ENCODE results near the gene NSMF.

NSMF gene

DNA sequence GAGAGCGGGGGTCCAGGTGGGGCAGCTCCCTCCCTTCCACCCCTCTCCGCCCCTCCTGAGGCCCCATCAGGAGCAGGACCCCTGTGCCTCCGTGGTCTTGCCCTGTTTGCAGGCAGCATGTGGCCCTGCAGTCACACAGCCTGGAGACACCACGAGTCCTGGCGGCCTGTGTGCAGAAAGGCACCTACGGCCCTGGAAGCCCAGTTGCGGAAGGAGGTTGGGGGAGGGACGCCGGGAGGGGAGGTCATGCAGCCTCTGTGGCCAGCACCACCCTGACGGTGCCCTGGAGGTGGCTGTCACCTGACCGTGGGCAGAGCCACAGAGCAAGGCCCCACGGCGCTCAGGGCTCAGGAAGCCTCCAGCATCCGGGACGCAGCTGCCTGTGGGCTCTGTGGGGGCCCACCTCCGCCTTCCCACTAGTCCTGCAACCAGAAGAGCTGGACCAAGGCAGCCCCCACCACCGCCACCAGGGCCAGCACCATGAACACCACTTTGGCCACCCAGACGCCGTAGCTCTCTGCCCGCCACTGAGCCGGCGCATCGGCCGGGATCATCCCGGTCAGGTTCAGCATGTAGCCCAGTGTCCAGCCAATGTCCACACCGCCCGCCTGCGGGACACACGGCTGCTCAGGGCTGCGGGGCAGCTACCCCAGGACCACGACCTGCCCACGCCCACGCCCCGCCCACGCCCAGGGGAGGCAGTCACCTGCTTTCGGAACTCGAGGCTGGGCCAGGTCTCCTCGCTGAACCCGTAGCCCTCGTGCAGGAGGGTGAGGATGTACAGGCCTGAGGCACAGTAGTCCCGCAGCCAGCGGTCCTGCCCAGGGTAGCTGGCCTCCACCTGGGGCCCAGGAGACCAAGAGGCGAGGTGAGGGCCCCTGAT, 24.4 kb downstream of the NSMF start:
- DNase-seq, result no peak

DNA sequence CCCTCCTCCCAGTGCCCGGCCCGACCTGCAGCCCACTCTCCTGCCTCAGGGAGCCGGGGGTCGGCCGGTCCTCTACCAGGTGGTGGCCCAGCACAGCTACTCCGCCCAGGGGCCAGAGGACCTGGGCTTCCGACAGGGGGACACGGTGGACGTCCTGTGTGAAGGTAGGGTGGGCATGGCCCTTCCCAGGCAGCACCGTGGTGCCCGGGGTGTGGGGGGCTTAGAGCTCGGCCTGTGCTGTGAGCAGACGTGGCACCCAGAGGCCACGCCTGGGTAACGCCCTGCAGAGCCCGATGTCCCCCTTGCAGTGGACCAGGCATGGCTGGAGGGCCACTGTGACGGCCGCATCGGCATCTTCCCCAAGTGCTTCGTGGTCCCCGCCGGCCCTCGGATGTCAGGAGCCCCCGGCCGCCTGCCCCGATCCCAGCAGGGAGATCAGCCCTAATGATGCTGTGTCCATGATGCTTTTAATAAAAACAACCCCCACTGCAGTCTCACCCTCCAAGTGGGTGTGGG, 25.2 kb downstream of the NSMF start:
- no peak for DNase-seq

DNA sequence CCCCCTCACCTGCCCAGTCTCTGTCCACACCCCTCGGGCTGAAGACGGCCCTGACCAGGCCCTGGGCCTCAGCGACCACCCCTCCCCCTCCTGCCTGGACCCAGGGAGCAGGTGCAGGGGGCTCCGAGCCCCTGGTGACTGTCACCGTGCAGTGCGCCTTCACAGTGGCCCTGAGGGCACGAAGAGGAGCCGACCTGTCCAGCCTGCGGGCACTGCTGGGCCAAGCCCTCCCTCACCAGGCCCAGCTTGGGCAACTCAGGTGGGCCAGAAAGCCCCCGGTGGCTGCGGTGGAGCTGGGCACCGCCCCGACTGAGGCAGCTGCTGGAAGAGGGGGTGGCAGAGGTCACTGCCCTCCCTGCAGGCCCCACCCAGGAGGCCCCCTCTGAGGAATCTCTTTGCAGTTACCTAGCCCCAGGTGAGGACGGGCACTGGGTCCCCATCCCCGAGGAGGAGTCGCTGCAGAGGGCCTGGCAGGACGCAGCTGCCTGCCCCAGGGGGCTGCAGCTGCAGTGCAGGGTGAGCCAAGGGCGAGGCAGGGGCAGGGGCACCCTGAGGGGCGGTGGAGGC, 25.7 kb downstream of the NSMF start:
- DNase-seq, result no peak

DNA sequence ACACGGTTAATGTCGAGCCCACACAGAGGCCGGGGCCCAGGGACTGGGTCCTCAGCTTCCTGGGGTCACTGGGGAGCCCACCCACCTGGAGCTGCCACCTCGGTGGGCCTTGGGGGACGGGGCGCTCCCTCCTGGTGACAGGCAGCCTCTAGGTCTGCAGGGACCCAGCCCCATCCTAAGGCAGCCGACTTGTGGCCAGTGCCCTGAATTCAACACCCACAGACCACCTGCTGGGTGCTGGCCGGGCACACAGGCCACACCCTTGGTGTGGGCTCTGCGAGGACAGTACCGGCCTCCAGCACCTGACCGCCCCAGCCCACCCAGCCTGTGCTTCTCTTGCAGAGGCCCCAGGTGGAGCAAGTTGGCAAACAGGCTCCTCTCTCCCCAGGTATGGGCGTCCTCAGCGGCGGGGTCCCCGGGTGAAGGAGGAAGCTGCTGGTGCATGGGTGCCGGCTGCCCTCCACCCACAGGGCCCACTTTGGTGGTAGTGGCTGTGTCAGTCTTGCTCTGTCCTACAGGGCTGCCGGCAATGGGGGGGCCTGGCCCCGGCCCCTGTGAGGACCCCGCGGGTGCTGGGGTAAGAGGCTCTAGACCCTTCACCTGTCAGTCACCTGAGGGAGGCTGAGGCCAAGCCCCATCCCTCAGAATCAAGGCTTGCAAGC, 26.3 kb downstream of the NSMF start:
- no peak for DNase-seq

DNA sequence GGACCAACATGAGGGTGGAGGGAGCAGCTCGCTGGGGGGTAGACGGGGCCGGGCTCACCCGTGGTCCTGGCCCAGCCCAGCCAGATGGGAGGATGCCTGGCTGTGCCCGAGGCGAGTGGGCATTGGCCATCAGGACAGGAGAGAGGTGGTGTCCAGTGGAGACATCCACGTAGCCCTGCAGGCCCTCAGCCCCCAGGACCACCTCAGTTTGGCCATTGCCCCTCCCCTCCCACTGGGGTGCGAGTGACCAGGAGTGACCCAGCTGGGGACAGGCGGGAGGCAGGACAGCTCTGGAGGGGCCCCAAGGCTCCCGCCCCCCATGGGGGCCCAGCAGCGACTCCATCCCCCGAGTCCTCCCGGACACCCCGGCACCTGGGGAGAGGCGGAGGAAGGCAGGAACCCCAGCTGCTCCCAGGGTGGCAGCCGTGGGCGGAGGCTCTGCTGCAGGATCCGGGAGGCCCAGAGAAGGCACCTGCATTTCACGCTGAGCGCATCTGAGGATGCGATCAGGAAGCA, 27.7 kb downstream of the NSMF start:
- no peak for DNase-seq

DNA sequence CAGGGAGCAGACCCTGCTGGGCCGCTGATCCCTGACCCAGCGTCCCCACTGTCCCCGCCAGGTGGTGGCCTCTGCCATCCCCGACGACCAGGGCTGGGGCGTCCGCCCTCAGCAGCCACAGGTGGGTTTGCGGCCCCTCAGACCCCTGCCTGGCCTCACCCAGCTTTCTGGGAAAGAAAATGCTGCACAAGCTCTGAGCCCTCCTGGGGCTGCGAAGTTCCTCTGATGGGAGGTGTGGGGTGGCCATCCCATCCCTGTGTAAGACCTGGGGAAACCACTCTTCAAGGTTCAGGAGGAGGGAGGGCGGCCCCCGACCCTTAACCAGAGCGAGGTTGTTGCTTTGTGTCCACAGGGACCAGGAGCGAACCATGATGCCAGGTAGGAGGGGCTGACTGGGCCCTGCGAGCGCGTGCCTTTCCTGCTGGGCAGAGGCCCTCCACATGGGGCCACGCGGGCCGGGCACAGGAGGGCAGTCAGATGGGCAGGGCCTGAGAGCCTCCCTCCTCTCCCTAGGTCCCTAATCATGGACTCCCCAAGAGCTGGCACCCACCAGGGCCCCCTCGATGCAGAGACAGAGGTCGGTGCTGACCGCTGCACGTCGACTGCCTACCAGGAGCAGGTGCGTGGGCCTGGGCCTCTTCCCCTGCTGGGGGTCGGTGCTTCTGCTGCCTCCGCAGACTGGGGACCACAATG, 28.3 kb downstream of the NSMF start:
- DNase-seq, result no peak

DNA sequence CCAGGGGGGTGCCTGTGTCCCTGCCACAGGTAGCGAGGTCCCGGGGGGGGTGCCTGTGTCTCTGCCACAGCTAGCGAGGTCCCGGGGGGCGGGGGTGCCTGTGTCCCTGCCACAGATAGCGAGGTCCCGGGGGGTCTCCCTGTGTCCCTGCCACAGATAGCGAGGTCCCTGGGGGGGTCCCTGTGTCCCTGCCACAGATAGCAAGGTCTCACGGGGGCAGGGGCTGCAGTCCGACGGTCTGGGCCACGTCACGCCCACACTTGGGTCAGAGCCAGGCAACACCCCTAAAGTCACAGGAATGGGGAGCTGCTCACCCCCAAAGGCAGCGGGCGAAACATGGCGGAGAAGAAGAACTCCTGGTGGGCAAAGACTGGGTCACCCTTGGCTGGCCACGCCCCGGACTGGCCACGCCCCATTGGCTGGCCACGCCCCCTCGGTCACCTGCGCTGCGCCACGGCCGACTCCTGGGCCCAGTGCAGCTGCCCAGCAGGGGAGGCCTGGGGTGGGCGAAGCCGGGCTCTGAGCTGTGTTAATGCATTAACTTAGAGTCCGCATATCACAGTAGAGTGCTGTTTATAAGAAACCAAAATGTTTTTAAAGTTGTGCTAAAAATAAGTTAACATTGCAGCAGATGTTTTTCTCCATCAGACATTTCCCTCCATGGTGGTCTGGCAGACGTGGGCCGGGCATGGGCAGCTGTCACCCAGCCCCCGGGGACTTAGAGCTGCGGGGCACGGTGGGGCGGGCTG, 29.0 kb downstream of the NSMF start:
- DNase-seq, result no peak

DNA sequence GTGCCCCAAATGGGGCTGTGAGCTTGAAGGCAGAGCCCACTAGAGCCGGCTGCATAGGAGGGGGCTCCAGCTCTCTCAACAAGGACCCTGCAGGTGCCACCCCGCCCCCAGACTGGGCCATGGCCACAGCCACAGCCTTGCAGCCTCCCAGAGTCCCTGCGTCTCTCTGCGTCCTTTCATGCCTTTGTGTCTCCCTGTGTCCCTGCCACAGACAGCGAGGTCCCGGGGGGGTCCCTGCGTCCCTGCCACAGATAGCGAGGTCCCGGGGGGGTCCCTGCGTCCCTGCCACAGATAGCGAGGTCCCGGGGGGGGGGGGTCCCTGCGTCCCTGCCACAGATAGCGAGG, 29.6 kb downstream of the NSMF start:
- no peak for DNase-seq

DNA sequence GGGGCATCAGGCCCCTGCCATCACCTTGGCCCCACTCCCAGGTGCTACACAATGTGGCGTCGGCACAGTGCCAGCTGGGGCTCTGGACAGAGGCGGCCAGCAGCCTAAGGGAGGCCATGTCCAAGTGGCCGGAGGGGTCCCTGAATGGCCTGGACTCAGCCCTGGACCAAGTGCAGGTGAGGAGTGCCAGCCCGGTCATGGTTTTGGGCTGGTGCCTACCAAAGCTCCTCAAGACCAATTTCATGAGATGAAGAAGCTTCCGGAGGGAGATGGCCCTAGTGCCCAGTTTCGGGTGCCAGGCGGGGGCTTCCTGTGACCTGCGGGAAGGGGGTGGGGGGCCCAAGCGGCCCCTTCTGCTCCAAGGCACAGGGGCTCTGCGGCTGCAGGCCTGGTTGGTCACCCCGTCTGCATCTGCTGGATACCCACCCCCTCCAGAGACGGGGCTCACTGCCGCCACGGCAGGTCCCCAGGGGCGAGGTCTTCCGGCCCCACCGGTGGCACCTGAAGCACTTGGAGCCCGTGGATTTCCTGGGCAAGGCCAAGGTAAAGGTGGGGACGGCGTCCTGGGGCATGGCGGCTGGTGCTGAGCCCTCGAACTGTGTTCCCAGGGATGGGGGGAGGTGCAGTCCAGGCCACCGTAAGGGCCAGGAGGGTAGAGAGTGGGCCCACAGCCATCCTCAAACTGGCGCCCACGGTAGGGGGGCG, 30.1 kb downstream of the NSMF start:
- DNase-seq, result no peak

DNA sequence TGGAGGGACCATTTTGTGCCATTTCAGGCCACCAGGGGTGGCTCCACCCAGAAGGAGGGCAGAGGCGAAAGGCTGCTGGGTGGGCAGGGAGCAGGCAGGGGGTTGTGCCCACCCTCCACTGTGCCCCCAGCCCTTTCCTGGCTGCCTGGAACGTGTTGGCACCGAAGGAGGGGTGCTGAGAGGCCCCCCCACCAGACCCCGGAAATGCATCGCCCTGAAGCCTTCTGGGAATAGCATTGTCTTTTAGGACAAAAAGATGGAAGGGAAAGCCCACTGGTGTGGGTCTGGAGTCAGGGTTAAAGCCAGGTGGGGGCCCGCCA, 30.9 kb downstream of the NSMF start:
- no peak for DNase-seq

DNA sequence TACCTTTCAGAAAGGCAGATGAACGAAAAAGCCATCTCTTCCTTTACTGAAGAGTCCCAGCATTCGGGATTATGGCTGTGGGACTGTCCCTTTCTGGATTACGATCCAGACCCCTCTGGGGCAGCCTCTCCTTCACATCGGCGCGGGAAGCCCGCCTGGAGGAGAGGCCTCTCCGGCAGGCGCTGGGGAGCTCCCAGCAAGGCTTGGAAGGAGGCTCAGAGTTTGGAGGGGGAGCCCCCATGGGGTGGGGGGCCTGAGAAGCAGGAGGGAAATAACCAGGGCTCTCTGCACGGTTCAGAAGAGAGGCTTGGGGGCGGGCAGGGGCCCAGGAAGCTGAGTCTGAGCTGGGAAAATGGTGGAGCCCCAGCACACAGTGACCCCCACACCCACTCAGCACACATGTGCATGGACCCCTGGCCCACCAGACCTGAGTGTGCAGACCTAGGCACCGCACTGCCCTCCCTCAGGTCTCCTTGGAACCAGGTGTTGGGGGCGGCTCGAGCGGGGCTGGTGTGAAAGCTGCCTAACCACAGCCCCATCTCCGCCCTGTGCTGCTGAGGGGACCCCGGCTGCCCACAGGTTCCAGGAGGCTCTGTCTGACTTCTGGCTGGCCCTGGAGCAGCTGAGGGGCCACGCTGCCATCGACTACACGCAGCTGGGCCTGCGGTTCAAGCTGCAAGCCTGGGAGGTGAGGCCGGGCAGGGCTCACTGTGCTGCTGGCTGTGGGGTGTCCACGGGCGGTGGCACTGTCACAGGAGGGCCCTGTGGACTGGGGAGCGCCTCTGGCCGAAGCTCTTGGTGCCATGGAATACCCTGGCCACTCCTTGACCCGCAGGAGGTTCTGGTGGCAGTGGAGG, 31.5 kb downstream of the NSMF start:
- no peak for DNase-seq

DNA sequence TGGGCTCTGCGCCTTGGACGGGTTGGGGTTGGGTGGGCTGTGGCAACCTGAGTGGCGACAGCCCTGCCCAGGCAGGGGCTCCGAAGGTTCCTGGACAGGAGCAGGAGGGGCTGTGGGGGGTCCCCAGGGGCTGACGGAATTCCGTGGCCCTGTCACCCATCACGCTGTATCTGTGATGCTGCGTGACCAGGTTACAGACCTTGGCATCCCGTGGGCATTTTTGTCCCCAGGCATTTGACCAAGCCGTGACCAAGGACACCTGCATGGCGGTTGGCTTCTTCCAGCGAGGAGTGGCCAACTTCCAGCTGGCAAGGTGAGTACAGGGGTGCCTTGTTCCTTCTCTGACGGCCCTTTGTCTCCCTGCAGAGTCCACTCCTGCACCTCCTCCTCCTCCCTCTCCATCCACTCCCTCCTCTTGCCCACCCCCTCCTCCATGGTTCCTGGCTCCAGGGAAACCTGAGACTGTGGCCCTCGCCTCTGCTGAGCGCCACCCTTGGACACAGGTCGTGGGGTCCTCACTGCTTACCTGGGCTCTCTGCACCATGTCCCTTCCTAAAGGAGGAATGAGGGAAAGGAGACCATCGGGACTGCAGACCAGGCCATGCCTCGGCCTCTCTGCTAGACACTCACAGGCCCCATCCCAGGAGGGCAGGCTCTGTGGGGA, 33.0 kb downstream of the NSMF start:
- DNase-seq, result no peak

DNA sequence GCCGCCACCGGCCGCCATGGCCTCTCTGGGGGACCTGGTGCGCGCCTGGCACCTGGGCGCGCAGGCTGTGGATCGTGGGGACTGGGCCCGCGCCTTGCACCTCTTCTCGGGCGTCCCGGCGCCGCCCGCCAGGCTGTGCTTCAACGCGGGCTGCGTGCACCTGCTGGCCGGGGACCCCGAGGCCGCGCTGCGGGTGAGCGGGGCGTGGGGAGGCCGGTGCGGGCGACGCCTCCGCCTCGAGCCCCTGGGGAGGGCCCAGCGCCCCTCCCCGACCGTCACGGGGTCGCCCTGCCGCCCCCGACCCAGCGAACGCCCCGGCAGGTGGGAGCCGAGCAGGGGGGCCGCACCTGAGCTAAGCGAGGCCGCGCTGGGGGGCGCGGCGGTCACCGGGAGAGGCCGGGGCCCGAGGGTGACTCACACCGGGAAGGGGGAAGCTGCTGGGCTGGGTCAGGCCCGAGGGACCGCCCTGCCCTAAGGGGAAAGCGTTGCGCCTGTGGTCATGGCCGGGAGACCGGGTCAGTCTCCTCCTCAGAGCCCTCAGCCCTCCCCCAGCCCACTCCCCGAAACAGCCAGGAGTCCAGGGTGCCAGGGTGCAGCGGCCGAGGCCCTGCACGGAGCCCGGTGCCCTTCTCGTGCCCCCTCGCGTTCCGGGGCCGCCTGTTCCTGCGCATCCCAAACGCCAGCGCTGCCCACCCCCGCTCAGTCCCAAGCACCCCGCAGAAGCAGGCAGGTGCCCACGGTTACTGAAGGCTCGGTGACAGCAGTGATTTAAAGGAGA, 35.4 kb downstream of the NSMF start:
- peak in 1 of 56 donors; percentile 17 for DNase-seq

DNA sequence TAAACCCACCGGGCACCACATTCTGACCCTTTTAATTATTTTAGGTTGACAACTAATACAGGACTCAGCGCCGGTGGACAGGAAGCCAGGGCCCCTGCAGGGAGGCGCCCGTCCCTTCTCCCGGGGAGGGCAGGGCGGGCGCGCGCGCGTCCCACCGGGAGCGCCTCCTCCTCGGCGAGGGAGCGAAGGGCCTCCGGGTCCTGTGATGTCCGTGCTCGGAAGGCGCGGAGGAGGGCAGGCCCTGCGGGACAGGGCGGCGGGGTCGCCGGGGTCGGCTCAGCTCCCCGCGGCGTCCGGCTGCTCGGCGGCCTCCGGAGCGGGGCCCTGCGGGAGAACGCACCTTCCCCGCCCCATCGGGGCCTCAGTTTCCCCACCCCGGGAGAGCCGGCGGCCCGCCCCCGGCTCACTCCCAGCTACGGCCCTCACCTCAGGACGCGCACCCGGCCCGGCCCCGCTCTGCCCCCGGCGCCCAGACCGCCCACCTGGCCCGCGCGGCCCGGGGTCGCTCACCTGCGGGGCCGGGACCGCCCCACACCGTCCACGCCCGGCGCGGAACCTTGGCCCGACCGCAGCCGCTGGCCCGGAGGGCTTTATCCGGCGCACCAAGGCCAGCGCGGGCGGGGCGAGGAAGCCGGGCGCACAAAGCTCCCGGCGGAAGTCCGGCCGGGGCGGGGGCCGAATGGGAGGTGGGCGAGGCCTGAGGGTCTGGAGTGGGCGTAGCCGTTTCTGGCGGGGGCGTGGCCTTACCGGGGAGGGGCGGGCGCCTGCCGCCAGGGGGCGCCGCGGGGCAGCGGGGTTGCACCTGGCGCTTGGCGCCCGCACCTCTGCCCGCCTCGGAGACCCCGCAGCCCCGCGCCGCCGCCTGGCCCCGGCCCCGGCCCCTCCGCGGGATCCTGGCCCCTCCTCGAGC, 36.3 kb downstream of the NSMF start, which contains the start of the genes EXD3 and NOXA1:
EXD3 (minus strand) TSS at position 559 of the 910 bp plus-strand sequence. CDS start 27,805 bp downstream, outside the sequence.
NOXA1 (plus strand) TSS at position 790 of the 910 bp plus-strand sequence. CDS start 137 bp downstream, outside the sequence.
- peak in 54 of 56 donors; percentile 26 to 94 (median 78) for DNase-seq

DNA sequence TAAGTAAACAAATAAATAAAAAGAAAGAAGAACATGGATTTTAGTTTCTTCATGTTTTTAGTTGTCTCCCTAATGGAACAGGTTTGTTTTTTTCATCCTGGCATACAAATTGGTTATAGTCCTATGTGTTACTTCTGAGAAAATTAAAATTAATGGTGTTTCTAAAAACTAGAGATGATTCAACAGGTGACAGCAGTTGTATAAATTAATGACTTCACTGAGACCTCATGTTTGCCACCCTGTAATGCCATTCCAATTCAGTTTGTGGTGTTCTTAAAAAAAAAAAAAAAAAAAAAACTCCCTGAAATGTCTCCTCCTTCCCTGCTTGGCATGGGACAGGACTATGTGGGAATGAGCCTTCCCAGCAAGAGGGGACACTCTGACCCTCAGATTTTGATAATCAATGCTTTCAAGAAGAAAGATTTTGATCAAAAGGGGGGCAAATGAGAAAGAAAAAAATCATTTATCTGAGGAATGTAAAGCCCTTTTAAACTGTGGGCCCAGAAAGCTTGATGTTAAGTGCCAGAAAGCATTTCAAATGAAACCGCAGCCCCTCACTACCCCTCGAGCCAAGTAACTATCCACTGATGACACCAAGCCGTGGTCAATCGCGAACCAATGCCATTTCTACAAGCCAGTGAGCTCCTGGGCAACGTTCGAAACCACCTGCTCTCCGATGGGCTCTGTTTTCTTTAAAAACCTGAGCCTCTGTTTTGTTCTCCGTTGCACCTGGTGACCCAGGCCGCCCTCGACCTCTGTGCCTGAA, 37.1 kb downstream of the NSMF start:
- no peak for DNase-seq

Data from nucleus accumbens (tissue), 56 donors.